ENCODE results near the gene TBC1D14.

Gene TBC1D14
- long read RNA-seq, donor 1, full-length matches to known transcripts = 9 of 9 reads
- long read RNA-seq, donor 1, partial matches to known transcripts = 0 of 9 reads
- long read RNA-seq, donor 1, other reads (novel, unspliced or antisense) = 0 of 9 reads
- long read RNA-seq, donor 2, full-length matches to known transcripts = 3 of 3 reads
- long read RNA-seq, donor 2, partial matches to known transcripts = 0 of 3 reads
- long read RNA-seq, donor 2, other reads (novel, unspliced or antisense) = 0 of 3 reads
- long read RNA-seq, donor 3, full-length matches to known transcripts = 4 of 4 reads
- long read RNA-seq, donor 3, partial matches to known transcripts = 0 of 4 reads
- long read RNA-seq, donor 3, other reads (novel, unspliced or antisense) = 0 of 4 reads
- long read RNA-seq, donor 4, full-length matches to known transcripts = 4 of 10 reads
- long read RNA-seq, donor 4, partial matches to known transcripts = 6 of 10 reads
- long read RNA-seq, donor 4, other reads (novel, unspliced or antisense) = 0 of 10 reads
- long read RNA-seq, donor 5, full-length matches to known transcripts = 6 of 12 reads
- long read RNA-seq, donor 5, partial matches to known transcripts = 6 of 12 reads
- long read RNA-seq, donor 5, other reads (novel, unspliced or antisense) = 0 of 12 reads
- long read RNA-seq, donor 6, full-length matches to known transcripts = 4 of 4 reads
- long read RNA-seq, donor 6, partial matches to known transcripts = 0 of 4 reads
- long read RNA-seq, donor 6, other reads (novel, unspliced or antisense) = 0 of 4 reads
- long read RNA-seq, donor 7, full-length matches to known transcripts = 6 of 18 reads
- long read RNA-seq, donor 7, partial matches to known transcripts = 12 of 18 reads
- long read RNA-seq, donor 7, other reads (novel, unspliced or antisense) = 0 of 18 reads
- long read RNA-seq, donor 8, full-length matches to known transcripts = 5 of 20 reads
- long read RNA-seq, donor 8, partial matches to known transcripts = 15 of 20 reads
- long read RNA-seq, donor 8, other reads (novel, unspliced or antisense) = 0 of 20 reads

GRCh38 chr4:6909113-6909969 is at the start of gene TBC1D14:
TSS of gene TBC1D14 (plus strand) at chr4:6909826. CDS start at chr4:6923390, 13,564 bp downstream.
- peak; percentile 100 for DNase-seq

DNA sequence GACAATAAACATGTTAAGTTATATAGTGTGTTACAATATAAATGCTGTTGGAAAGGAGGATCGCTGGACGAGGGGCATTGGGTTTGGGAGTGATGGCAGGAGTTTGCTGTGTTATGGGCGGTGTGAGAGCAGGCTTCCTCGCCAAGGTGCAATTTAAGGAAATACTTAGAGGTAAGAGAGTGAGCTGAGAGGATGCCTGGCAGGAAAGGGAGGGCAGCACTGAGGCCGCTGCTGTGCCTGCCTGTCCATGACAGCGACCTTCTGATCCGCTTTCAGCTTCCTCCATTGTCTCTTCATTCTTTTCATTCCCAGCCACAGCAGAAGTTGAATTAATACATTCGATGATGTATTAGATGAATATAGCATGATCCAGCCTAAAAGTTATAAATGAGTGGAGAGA is 41.2 kb upstream of the TBC1D14 start:
- no peak for DNase-seq

DNA sequence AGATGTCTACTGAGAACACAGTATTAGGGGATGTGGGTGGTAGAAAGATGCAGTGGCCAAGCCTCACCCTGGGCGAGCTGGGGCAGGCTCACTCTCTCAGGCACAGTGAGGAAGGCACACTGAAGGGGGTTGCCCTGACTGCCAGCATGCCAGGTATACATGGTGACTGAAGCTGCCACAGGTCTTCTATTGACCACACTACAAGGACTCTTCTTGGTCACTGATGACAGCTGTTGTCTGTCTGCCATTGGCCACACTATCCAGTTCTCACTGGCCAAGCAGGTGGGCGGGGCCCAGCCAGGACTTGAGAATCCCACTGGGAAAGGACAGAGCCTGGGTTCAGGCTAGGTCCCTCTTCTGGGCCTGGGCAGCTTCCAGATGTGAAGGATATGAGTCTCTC is 39.7 kb upstream of the TBC1D14 start:
- no peak for DNase-seq

DNA sequence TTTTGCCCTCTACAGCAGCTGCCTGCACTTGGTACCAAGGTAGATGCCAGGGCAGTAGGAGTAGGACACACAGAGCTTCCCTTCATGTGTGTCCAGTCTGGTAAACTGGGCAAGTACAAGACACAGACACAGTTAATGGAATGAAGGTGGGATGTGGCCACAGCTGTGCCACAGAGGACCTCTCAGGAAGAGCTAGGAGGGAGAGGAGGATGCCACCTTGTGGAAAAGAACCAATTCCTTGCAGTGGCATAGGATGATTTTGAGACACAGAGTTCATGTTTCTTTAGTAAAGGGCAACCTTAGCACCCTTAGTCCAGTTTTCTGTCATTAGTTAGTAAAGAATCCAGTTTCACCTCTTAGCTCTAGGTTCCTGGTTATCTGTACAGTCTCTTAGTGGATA is 36.3 kb upstream of the TBC1D14 start:
- DNase-seq = no peak

- no peak for DNase-seq
These were observed 35.7 kb upstream of the TBC1D14 start for GRCh38 chr4:6873792-6874461.

DNA sequence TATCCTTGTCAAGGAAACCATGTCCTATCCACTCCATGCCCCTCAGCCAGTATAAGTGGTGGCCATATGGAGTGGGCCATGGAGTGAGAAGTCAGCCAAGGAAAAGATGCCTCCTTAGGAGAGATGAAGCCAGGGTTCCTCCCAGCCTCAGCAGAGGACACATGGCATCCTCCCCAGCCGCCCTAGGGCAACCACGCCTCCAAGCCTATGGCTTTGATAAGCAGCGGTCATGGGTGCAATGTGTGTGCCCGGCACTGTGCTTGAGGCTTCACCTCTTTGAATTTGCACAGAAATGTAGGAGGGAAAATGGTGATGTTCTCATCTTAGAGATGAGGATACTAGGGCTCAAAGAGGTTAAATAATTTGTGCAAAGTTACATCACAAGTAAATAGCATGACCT is 34.6 kb upstream of the TBC1D14 start:
- DNase-seq = no peak

DNA sequence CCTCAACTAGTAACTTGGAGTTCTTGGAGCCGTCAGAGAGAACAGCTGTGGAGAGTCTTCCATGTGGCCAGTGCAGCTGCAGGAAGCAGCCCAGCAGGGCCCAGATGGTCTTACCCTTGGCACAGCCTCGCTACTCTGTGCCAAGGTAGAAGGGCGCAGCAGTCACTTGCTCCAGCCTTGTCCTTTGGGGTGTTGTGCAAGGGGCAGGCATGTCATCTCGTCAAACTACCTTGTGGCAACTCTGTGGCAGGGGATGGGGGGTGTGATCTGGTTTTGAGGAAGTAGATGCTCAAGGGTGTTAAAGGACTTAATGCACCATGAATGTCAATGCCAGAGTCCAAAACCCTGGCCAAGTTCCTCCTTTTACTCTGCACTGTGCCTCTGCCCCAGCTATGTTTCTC is 34.2 kb upstream of the TBC1D14 start:
- DNase-seq = no peak

GRCh38 chr4:6876440-6876839 is 33.2 kb upstream of the TBC1D14 start:
- no peak for DNase-seq

- no peak for DNase-seq
These were observed 32.6 kb upstream of the TBC1D14 start for GRCh38 chr4:6877067-6877466.

GRCh38 chr4:6878451-6879059 is 31.1 kb upstream of the TBC1D14 start:
- no peak for DNase-seq

GRCh38 chr4:6880691-6881090 is 28.9 kb upstream of the TBC1D14 start:
- no peak for DNase-seq

GRCh38 chr4:6881908-6882307 is 27.7 kb upstream of the TBC1D14 start:
- no peak for DNase-seq

- DNase-seq = no peak
These were observed 25.2 kb upstream of the TBC1D14 start for GRCh38 chr4:6884341-6884870.

DNA sequence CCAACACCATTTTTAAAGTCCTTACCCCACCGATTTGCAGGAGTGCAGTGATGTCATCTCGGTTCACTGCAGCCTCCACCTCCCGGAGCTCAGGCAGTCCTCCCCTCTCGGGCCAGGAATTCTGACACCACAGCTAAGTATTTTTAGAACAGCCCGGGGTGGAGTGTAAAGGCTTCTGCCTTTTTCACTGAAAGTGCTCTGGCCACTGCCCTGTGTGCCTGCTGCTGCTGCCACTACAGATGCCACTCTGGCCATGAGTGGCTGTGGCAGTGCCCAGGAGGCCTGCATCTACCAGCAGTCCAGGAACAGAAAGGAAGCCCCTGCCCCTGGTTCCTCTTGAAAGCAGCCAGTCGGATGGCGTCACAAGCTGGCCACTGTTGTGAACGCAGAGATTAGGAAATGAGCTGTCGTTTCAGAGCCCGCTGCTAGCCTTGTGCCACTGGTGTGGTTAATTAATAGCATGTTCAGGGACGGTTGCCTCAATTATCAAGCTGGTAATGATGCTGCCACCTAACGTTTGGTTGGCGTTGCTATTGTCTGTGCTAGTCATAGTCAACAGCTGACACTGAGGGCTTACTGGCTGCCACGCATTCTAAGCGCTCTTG is 23.6 kb upstream of the TBC1D14 start:
- peak; percentile 34 for DNase-seq

- DNase-seq = no peak
These were observed 22.7 kb upstream of the TBC1D14 start for GRCh38 chr4:6886886-6887285.

- no peak for DNase-seq
These were observed 21.8 kb upstream of the TBC1D14 start for GRCh38 chr4:6887591-6888371.

DNA sequence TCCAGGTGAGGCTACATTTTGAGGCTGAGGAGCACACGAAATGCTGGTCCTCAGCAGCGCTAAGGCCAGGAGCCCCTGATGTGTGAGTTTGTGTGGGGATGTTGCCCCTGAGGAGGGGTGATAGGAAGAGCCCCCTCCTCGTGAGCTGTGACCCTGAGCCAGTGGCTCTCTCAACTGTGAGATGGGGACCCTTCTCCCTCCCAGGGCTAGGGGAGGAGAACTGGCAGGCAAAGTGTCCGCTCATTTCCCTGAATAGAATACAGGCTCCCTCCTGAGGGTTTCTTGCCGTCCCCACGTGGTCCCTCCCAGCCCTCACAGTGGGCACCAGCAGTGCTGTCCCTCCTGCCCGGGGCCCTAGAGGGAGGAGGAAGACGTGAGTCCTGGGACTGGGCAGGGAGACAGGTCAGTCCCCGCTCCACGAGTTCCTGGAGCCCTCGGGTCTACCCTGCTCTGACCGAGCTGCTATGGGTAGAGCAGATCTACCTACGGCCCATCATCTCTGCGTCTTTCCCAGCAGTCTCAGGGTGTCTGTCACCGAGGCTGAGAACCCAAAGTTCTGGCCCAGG is 21.0 kb upstream of the TBC1D14 start:
- DNase-seq = no peak

DNA sequence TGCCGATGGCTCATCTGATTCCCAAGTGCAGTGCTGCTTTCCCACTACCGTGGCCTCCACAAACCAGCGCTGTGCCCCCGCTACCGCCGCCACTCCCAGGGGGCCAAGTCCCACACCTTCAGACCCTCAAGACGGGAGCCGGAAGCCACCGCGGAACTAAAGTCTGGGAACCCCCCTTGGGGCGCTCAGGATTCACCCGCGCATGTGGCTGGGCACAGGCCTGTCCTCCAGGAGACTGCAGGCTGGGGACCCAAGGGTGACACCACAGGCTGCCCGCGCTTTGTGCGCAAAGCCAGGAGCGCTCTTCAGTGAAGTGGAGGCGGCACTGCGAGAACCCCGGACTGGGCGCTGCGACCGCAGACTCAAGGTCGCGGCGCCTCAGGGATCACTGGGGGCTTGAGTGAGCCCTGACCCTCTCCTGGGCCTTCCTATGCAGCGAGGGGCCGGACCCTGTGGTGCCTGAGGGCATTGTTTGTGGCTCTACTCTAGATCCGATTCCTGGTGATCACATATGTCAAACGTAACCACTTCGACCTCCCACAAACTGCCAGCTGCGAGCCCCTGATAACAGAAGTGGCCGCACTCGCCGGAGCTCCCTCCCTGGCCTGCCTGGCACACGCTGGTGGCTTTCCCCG is 20.4 kb upstream of the TBC1D14 start:
- no peak for DNase-seq

All from right kidney (tissue), 9 donors.